Astrocyte of the spinal cord (primary cell): ENCODE results near the gene ARHGEF7.
"Not testable (repeated sequence)": the region's sequence is repeated elsewhere in the genome, so short reads cannot be mapped to it uniquely, and the experiment has no call there.

Source experiments
- DNase-seq: peaks from one replicate; pipeline ENCODE4 v3.0.0; 2011; ENCODE audit warnings: low read depth, low spot score
- H3K4me3 ChIP-seq: 2 replicates; pipeline ENCODE4 v1.5.1; 2011; ENCODE audit warnings: low read depth, mild to moderate bottlenecking, low read length, moderate library complexity
- CTCF ChIP-seq: IDR thresholded peaks from 2 replicates; pipeline ENCODE4 v1.5.1; 2012; ENCODE audit warnings: low read depth, mild to moderate bottlenecking, low read length, inconsistent platforms
- in situ Hi-C: cut with HindIII; loops from 2 replicates; pipeline ENCODE4 v1.10.0; 2017; ENCODE audit warnings: low sequenced_read_pairs

The ARHGEF7 gene

DNA sequence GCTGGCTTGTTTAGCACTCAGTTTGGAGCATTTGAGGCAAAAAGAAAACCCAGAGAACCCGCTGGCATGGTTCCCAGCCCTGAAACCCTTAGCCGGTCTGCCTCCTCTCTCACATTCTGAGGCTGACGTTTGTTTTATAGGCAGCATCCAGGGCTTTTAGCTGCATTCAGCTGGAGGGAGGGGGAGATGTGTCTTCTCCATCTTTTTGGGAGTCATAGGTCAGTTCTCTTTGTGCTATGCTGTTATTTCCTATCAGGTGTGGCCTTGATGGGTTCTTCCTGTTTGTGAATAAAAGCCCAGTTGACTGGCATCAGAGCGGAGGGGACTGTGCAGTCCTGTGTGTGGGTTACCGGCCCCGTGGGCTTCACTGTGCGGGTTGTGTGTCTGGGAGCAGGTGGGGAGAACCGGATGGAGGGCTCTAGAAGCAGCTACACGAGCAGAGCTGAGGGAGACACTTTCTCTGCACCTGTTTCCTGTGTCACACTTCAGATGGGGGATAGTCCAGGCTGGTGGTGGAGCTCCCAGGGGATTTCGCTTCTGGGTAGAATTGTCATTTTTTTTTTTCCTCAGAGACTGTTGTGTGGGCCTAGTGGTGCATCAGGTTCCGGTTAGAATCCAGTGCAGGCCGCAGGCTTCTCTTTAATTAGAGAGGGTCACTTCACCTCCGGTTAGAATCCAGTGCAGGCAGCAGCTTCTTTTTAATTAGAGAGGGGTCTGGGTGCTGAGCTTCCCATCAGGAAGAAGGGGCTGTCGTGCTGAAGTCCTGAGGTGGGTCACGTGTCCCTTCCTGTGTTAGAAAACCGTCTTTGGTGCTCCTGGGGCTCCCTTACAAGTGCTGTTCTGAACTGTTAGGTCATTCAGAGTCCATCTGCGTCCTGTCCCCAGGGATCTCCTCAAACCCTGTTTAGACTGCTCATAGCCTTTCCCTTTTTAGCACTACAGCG lies 69.6 kb downstream of the ARHGEF7 start:
- DNase-seq = no peak
- in situ Hi-C loops = no loop called here
- no peak for TF ChIP-seq CTCF
- no peak overlapping the region for H3K4me3 ChIP-seq

GRCh38 chr13:111186305-111186935 lies 71.3 kb downstream of the ARHGEF7 start:
- DNase-seq = no peak
- no peak overlapping the region for H3K4me3 ChIP-seq
- TF ChIP-seq CTCF = no peak
- in situ Hi-C loops = no loop called here

DNA sequence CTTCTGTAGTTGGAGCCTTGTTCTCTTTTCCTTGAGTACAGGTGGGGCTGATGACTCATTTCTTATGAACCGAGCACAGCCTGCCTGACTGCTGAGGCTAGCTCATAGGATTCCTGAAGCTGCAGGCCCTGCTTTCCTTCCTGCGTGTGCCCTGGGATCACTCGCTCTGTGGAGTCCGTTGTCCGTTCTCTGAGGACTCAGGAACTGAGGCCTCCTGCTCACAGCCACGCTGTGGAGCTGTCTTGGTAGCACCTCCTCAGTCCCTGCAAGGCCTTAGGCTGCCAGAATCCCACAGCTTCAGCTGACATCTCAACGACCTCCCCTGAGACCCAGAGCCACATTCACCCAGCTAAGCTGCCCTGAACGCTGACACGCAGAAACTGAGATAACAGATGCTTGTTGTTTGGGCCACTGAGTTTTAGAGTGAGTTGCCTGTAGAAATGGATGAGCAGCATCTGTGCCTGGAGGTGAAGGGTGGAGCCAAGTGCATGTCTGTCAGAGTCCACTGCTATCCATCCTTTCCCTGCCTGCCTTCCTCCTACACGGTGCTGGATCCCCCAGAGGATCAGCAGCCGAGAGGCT lies 72.9 kb downstream of the ARHGEF7 start:
- no peak overlapping the region for H3K4me3 ChIP-seq
- in situ Hi-C loops = no loop called here
- DNase-seq = peak; percentile 64

GRCh38 chr13:111189064-111189505 lies 74.0 kb downstream of the ARHGEF7 start:
- DNase-seq = not testable (repeated sequence)

More for the DNA sequence above, 72.9 kb downstream of the ARHGEF7 start:
- no peak for TF ChIP-seq CTCF

GRCh38 chr13:111189516-111189915 lies 74.4 kb downstream of the ARHGEF7 start:
- in situ Hi-C loops, DNase-seq, H3K4me3 ChIP-seq: not testable (repeated sequence)

More at GRCh38 chr13:111189064-111189505, 74.0 kb downstream of the ARHGEF7 start:
- in situ Hi-C loops, H3K4me3 ChIP-seq: not testable (repeated sequence)

- DNase-seq, H3K4me3 ChIP-seq, in situ Hi-C loops: not testable (repeated sequence)
These were observed 78.1 kb downstream of the ARHGEF7 start for GRCh38 chr13:111193223-111193622.

- H3K4me3 ChIP-seq, in situ Hi-C loops: not testable (repeated sequence)
- peak; percentile 81 for DNase-seq
These were observed 79.5 kb downstream of the ARHGEF7 start for GRCh38 chr13:111194651-111195050.

- in situ Hi-C loops, H3K4me3 ChIP-seq, DNase-seq: not testable (repeated sequence)
These were observed 83.7 kb downstream of the ARHGEF7 start for GRCh38 chr13:111198732-111199378.
